Left ventricle myocardium inferior (tissue), 1 donor: Measurements from ENCODE around the gene FBXW8. TPM values are rescaled to one million over a fixed set of nuclear protein-coding genes. Genes with fewer than 3 reads are reported as not detected.
A peak's percentile ranks its signal among the peaks of the same experiment; 100 is the strongest.

ENCODE experiments used
- DNase-seq: peaks from one replicate; pipeline ENCODE4 v3.0.0-alpha.2; 2020
- H3K27ac ChIP-seq: fragments of 200-600 bp; replicated peaks from 2 replicates; pipeline ENCODE4 v1.8.0; 2021
- H3K27me3 ChIP-seq: fragments of 200-600 bp; 2 replicates; pipeline ENCODE4 v1.8.0; 2021; ENCODE audit warnings: low read depth
- H3K36me3 ChIP-seq: fragments of 200-600 bp; 2 replicates; pipeline ENCODE4 v1.8.0; 2021
- H3K4me1 ChIP-seq: fragments of 200-600 bp; 2 replicates; pipeline ENCODE4 v1.8.0; 2021
- H3K4me3 ChIP-seq: fragments of 200-600 bp; 2 replicates; pipeline ENCODE4 v1.8.0; 2021; ENCODE audit warnings: mild to moderate bottlenecking, moderate library complexity
- H3K9me3 ChIP-seq: fragments of 200-600 bp; replicated peaks from 2 replicates; pipeline ENCODE4 v1.8.0; 2021
- CTCF ChIP-seq: fragments of 200-600 bp; IDR thresholded peaks from 2 replicates; pipeline ENCODE4 v1.8.0; 2021; ENCODE audit warnings: antibody characterized with exemption, mild to moderate bottlenecking, borderline replicate concordance
- intact Hi-C: fragments of 100-400 bp; cut with micrococcal nuclease; formaldehyde crosslinking; loops from one replicate; pipeline ENCODE4 v1.11.0; 2022
- total RNA-seq: library from RNA; stranded (reverse); fragmentation: NEBNext Ultra II Directional; extraction: Animal tissue kit (Norgen Biotek cat#: 25700); gene quantifications from one replicate; pipeline ENCODE4 v1.2.1, GENCODE V29; 2021
- donor health status: DM: no; HTN: yes; CAD: no; lungs with severe emphysema.

Gene FBXW8
- total RNA-seq, 1 donor from 2014 or later, result 8.5 TPM

- intact Hi-C loops, result no loop called here
- Histone ChIP-seq H3K4me1 (peaks cover 47% of the 10 kb centered on the region), H3K4me3 (no peak overlapping the region), H3K27me3 (no peaks in the 10 kb centered on the region), H3K9me3 (no peaks in the 10 kb centered on the region), H3K27ac (no peak overlapping the region), H3K36me3 (no peaks in the 10 kb centered on the region)
- no peak for DNase-seq
- no peak for TF ChIP-seq CTCF
Observed at GRCh38 chr12:116999066-116999465, 88.3 kb downstream of the FBXW8 start.

GRCh38 chr12:117000316-117000715 lies 89.6 kb downstream of the FBXW8 start:
- Histone ChIP-seq H3K9me3 (no peaks in the 10 kb centered on the region), H3K4me3 (no peak overlapping the region), H3K36me3 (peaks cover 10% of the 10 kb centered on the region), H3K27me3 (no peaks in the 10 kb centered on the region), H3K4me1 (peaks cover 40% of the 10 kb centered on the region), H3K27ac (no peak overlapping the region)
- no peak for DNase-seq
- intact Hi-C loops, result no loop called here
- no peak for TF ChIP-seq CTCF

GRCh38 chr12:117002051-117002817 lies 91.5 kb downstream of the FBXW8 start:
- Histone ChIP-seq H3K27me3 (no peaks in the 10 kb centered on the region), H3K4me3 (no peak overlapping the region), H3K9me3 (no peaks in the 10 kb centered on the region), H3K27ac (peak overlapping the region; percentile 37), H3K36me3 (peaks cover 27% of the 10 kb centered on the region), H3K4me1 (peaks cover 24% of the 10 kb centered on the region)
- TF ChIP-seq CTCF, result no peak
- intact Hi-C loops, result no loop called here
- no peak for DNase-seq

- peaks cover 27% of the 10 kb centered on the region for H3K36me3 ChIP-seq
- H3K9me3 ChIP-seq, result no peaks in the 10 kb centered on the region
- no peak overlapping the region for H3K27ac ChIP-seq
- H3K4me3 ChIP-seq, result no peak overlapping the region
- no peak for TF ChIP-seq CTCF
- H3K27me3 ChIP-seq, result no peaks in the 10 kb centered on the region
- peaks cover 23% of the 10 kb centered on the region for H3K4me1 ChIP-seq
- intact Hi-C loops, result no loop called here
- no peak for DNase-seq
Observed at GRCh38 chr12:117003883-117004404, 93.2 kb downstream of the FBXW8 start.

DNA sequence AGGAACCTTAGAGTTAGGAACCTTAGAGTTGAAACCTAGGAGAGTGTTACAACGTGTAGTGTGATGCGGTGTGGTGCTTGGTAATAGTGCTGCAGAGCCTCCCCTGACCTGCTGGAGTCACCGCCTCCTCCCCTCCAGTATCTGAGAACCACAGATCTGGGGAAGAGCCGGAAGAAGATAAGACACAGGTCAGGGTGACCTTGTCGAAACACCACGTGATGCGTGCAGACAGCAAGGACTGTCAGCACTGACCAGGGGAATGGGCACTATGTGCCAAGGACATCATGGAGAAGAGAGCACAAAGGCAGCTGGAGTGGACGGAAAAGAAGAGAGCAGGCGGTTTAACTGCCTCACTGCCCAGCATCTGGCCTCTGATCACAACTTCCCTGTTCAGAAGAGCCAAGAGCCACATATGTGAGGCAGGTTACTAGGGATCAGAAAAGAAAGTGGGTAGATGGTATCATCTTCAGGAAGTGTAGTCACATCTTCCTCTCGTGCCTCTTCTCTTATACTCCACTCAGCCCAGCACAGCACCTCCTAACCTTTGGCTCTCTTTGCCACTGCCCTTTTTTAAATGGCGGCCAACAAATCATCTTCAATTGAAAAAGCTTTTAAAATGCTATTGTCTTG lies 94.8 kb downstream of the FBXW8 start:
- no peak for DNase-seq
- peaks cover 36% of the 10 kb centered on the region for H3K36me3 ChIP-seq

More for the DNA sequence above, 94.8 kb downstream of the FBXW8 start:
- no peaks in the 10 kb centered on the region for H3K27me3 ChIP-seq
- H3K27ac ChIP-seq, result no peak overlapping the region
- H3K4me1 ChIP-seq, result peaks cover 20% of the 10 kb centered on the region
- no peak overlapping the region for H3K4me3 ChIP-seq
- TF ChIP-seq CTCF, result no peak
- no peaks in the 10 kb centered on the region for H3K9me3 ChIP-seq
- intact Hi-C loops, result no loop called here
